ENCODE data around the gene ZNF175.

DNA sequence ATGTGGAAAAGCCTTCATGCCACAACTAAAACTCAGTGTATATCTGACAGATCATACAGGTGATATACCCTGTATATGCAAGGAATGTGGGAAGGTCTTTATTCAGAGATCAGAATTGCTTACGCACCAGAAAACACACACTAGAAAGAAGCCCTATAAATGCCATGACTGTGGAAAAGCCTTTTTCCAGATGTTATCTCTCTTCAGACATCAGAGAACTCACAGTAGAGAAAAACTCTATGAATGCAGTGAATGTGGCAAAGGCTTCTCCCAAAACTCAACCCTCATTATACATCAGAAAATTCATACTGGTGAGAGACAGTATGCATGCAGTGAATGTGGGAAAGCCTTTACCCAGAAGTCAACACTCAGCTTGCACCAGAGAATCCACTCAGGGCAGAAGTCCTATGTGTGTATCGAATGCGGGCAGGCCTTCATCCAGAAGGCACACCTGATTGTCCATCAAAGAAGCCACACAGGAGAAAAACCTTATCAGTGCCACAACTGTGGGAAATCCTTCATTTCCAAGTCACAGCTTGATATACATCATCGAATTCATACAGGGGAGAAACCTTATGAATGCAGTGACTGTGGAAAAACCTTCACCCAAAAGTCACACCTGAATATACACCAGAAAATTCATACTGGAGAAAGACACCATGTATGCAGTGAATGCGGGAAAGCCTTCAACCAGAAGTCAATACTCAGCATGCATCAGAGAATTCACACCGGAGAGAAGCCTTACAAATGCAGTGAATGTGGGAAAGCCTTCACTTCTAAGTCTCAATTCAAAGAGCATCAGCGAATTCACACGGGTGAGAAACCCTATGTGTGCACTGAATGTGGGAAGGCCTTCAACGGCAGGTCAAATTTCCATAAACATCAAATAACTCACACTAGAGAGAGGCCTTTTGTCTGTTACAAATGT, 16.4 kb downstream of the ZNF175 start:
- TF ChIP-seq, protein P1, sequence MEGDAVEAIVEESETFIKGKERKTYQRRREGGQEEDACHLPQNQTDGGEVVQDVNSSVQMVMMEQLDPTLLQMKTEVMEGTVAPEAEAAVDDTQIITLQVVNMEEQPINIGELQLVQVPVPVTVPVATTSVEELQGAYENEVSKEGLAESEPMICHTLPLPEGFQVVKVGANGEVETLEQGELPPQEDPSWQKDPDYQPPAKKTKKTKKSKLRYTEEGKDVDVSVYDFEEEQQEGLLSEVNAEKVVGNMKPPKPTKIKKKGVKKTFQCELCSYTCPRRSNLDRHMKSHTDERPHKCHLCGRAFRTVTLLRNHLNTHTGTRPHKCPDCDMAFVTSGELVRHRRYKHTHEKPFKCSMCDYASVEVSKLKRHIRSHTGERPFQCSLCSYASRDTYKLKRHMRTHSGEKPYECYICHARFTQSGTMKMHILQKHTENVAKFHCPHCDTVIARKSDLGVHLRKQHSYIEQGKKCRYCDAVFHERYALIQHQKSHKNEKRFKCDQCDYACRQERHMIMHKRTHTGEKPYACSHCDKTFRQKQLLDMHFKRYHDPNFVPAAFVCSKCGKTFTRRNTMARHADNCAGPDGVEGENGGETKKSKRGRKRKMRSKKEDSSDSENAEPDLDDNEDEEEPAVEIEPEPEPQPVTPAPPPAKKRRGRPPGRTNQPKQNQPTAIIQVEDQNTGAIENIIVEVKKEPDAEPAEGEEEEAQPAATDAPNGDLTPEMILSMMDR (IDR thresholded peaks at IDR 0.05): no peak
- no peak for TF ChIP-seq POLR2A (IDR thresholded peaks at IDR 0.05)
